Epithelial cell of esophagus (primary cell): ENCODE results near the gene MAST3.

Source experiments
- DNase-seq: peaks from one replicate; pipeline ENCODE4 v3.0.0; 2010; ENCODE audit warnings: low read depth
- H3K4me3 ChIP-seq: 2 replicates; pipeline ENCODE4 v1.5.1; 2011; ENCODE audit warnings: mild to moderate bottlenecking, low read length, control low read depth
- TF ChIP-seq, protein P1 (sequence below): IDR thresholded peaks from 2 replicates; pipeline ENCODE4 v1.5.1; 2011; ENCODE audit warnings: low read depth, mild to moderate bottlenecking, low read length, control low read depth, inconsistent platforms; ENCODE audit not compliant: insufficient read depth; ENCODE audit errors: missing control alignments

Gene MAST3

DNA sequence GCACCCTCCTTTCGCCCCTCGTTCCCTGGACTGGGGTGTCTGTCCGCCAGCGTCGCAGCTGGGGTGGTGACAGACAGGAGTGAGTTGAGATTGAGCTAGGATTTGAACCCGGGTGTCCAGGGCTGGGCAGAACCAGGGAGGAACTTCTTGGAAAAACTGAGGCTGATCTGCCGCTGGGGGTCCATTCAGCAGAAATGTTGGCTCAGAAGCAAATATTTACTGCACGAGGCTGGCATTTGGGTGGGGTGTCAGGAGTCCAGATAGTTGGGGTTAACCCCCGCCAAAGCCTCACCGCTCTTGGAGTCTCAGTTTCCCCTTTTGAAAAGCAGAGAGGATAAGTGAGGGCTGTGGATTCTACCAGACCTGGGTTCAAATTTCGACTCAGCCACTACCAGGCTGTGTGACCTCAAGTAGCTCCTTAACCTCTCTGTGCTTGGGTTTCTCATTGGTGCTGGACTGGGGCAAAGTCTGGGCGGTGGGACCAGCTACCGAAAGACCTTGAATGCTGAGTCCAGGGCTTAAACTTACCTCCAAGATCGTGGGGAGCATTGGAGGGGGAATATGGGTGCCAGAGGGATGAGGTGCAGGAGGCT, 20.9 kb downstream of the MAST3 start:
- TF ChIP-seq, protein P1, sequence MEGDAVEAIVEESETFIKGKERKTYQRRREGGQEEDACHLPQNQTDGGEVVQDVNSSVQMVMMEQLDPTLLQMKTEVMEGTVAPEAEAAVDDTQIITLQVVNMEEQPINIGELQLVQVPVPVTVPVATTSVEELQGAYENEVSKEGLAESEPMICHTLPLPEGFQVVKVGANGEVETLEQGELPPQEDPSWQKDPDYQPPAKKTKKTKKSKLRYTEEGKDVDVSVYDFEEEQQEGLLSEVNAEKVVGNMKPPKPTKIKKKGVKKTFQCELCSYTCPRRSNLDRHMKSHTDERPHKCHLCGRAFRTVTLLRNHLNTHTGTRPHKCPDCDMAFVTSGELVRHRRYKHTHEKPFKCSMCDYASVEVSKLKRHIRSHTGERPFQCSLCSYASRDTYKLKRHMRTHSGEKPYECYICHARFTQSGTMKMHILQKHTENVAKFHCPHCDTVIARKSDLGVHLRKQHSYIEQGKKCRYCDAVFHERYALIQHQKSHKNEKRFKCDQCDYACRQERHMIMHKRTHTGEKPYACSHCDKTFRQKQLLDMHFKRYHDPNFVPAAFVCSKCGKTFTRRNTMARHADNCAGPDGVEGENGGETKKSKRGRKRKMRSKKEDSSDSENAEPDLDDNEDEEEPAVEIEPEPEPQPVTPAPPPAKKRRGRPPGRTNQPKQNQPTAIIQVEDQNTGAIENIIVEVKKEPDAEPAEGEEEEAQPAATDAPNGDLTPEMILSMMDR: no peak
- DNase-seq: no peak
- H3K4me3 ChIP-seq: peak overlapping the region; percentile 62

DNA sequence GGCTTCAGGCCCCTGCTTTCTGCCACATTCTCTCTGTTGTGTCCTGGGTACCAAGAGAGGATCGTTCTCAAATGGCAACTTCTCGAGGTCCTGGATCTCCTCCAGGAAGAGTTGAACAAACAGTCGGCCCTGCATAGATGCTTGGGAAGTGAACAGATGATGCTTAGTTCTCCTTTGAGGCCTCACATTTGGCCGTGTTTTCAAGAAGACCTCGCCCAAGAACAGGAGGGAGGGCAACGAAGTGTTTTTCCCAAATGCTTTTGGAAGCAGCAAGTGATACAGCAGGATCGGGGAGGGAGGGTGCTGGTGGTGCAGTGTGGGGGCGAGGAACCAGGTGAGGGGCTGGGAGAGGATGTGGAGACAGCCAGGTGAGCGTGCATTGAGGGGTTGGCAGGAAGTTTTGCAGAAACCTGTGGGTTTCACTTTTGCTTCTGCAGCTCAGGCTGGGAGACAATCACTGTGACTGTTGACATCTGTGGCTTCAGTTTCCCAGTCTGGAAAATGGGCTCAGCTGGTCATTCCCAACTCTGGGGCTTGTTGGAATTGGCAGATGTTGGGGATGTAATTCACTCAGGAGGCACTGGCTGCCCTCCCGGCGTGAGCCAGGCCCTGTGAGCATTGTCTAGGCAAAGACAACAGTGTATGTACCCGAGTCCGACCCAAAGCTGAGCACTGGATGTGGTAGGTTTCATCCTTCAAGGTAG, 21.6 kb downstream of the MAST3 start:
- TF ChIP-seq, protein P1: no peak
- H3K4me3 ChIP-seq: no peak overlapping the region

DNA sequence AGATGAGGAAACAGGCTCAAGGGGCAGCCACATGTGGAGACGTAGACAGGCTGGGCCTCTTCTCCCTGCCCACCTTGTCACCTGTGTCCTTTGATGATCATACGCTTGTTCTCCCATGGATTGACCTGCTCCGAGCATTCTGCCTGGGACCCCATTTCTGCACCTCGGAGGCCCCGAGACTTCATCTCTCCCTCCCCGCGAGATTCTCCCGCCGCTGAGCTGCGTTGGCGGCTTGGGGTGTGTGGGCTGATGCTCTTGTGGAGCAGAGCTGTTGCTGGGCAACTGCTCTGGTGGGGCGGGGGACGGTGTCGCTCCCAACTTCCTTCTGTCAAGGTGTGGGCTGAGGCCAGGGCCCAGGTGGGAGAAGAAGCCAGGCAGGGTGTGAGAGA, 22.1 kb downstream of the MAST3 start:
- DNase-seq: no peak
- H3K4me3 ChIP-seq: no peak overlapping the region
- TF ChIP-seq, protein P1: no peak

More for the DNA sequence above, 21.6 kb downstream of the MAST3 start:
- DNase-seq: no peak

DNA sequence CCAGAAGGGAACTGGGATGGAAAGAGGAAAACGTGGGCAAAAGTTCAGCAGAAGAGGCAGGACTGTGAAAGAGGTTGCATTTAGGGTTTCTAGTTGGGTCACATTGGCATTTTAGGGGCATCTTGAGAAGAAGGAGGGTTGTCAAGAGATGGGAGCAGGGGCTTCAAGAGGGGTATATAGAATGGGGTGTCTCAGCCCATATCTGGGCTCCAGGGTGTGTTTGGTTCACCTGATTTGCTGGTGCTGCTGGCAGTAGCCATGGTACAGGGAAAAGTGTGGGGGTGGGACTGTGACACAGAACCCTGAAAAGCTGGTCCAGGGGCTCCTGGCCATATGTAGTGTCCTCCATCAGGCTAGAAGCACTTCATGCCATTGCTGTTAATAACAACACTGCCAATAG, 22.5 kb downstream of the MAST3 start:
- H3K4me3 ChIP-seq: no peak overlapping the region
- no peak for DNase-seq
- TF ChIP-seq, protein P1: no peak

DNA sequence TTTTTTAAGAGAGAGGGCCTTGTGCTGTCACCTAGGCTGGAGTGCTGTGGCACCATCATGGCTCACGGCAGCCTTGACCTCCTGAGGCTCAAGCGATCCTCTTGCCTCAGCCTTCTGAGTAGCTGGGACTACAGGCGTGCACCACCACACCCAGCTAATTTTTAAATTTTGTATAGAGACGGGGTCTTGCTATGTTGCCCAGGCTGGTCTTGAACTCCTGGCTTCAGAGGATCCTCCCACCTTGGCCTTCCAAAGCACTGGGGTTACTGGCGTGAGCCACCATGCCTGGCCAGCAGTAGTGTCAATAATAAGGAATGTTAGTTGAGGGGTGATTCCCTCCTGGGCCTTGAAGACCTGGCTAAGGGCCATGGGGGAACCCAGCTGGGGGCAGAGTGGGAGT, 23.6 kb downstream of the MAST3 start:
- TF ChIP-seq, protein P1: no peak
- H3K4me3 ChIP-seq: no peak overlapping the region
- no peak for DNase-seq

DNA sequence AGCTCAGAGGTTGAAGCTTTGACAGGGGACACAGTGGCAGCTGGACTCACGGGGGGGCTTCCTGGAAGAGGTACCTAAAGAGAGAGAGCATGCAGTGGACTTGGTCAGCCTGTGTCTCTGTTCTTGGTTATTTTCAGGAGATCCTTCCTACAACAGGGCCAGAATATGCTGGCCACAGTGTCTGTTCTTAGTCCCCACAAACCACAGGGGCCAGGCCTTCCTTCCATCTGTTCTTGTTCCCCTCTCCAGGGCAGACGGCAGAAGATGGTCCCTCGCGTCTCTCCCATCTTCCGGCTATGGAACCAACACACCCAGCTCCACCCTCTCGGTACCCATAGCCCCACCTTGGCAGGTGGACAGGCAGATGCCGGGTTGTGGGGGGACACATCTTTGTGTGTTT, 24.8 kb downstream of the MAST3 start:
- H3K4me3 ChIP-seq: no peak overlapping the region
- TF ChIP-seq, protein P1: no peak
- DNase-seq: no peak
